IMR-90 (cell line): ENCODE measurements around the gene CRACDL. TPM values are rescaled to one million over a fixed set of nuclear protein-coding genes. Genes with fewer than 3 reads are reported as not detected.

Experiments used
- ATAC-seq: fragments of 200-7000 bp; cut with Tn5 transposase; 2 replicates; pipeline ENCODE4 v1.9.1; 2020; ENCODE audit warnings: low read depth, mild to moderate bottlenecking, moderate library complexity
- BruUV-seq: library from RNA; stranded (reverse); fragments of 400-500 nt; replicated peaks from 2 replicates; lab custom pipeline; 2021; lab: Mats Ljungman, UMichigan
- CTCF ChIA-PET: fragments of 300-600 bp; formaldehyde crosslinking; extraction: SDS; loops from one replicate; lab custom pipeline; 2021; ENCODE audit warnings: antibody characterized with exemption; lab: Yijun Ruan, JAX
- POLR2A ChIA-PET: fragments of 300-600 bp; sonication (Branson Sonifier 250); formaldehyde crosslinking; loops from one replicate; lab custom pipeline; 2022; ENCODE audit warnings: antibody characterized with exemption; ENCODE audit not compliant: unreplicated experiment; lab: Charles Lee
- DNase-seq: peaks from one replicate; pipeline ENCODE4 v3.0.0; 2013
- H2AFZ ChIP-seq: replicated peaks from 2 replicates; pipeline ENCODE3; 2013; ENCODE audit warnings: low read length, mild to moderate bottlenecking; ENCODE audit not compliant: poor library complexity
- H2AK5ac ChIP-seq: 2 replicates; pipeline ENCODE4 v1.6.1; 2013; ENCODE audit warnings: low read depth, low read length, inconsistent platforms
- H2AK9ac ChIP-seq: replicated peaks from 2 replicates; pipeline ENCODE3; 2013; ENCODE audit warnings: mild to moderate bottlenecking, low read depth, low read length, moderate library complexity; ENCODE audit not compliant: poor library complexity
- H2BK120ac ChIP-seq: 2 replicates; pipeline ENCODE4 v1.6.1; 2013; ENCODE audit warnings: low read depth, low read length, inconsistent platforms
- H2BK15ac ChIP-seq: 3 replicates; pipeline ENCODE4 v1.6.1; 2013; ENCODE audit warnings: low read depth, low read length, inconsistent platforms
- H2BK20ac ChIP-seq: 2 replicates; pipeline ENCODE4 v1.6.1; 2013; ENCODE audit warnings: low read depth, mild to moderate bottlenecking, inconsistent platforms, low read length, moderate library complexity
- H2BK5ac ChIP-seq: 2 replicates; pipeline ENCODE4 v1.6.1; 2013; ENCODE audit warnings: mild to moderate bottlenecking, low read depth, low read length, inconsistent platforms; ENCODE audit not compliant: poor library complexity, severe bottlenecking
- H3K14ac ChIP-seq: replicated peaks from 2 replicates; pipeline ENCODE4 v1.6.1; 2013; ENCODE audit warnings: low read depth, low read length, inconsistent platforms
- H3K18ac ChIP-seq: 2 replicates; pipeline ENCODE4 v1.6.1; 2013; ENCODE audit warnings: low read depth, low read length, control low read depth
- H3K23ac ChIP-seq: 2 replicates; pipeline ENCODE4 v1.6.1; 2013; ENCODE audit warnings: low read depth, low read length, inconsistent platforms
- H3K27ac ChIP-seq: 2 replicates; pipeline ENCODE4 v1.5.1; 2013; ENCODE audit warnings: mild to moderate bottlenecking, control low read depth, low read length; ENCODE audit not compliant: insufficient read depth
- H3K27me3 ChIP-seq: 2 replicates; pipeline ENCODE4 v1.6.1; 2013; ENCODE audit warnings: low read length; ENCODE audit not compliant: control insufficient read depth, insufficient read depth
- H3K36me3 ChIP-seq: 2 replicates; pipeline ENCODE4 v1.6.1; 2013; ENCODE audit warnings: low read length, mixed read lengths; ENCODE audit not compliant: control insufficient read depth, insufficient read depth
- H3K4ac ChIP-seq: 2 replicates; pipeline ENCODE4 v1.6.1; 2013; ENCODE audit warnings: low read depth, low read length, inconsistent platforms
- H3K4me1 ChIP-seq: 2 replicates; pipeline ENCODE4 v1.6.1; 2013; ENCODE audit warnings: low read length, mixed read lengths; ENCODE audit not compliant: control insufficient read depth, insufficient read depth
- H3K4me2 ChIP-seq: 2 replicates; pipeline ENCODE4 v1.6.1; 2013; ENCODE audit warnings: low read depth, mild to moderate bottlenecking, control low read depth, low read length, moderate library complexity
- H3K4me3 ChIP-seq: 2 replicates; pipeline ENCODE4 v1.5.1; 2013; ENCODE audit warnings: low read depth, mild to moderate bottlenecking, control low read depth, low read length, moderate library complexity; ENCODE audit not compliant: insufficient read depth
- H3K56ac ChIP-seq: 2 replicates; pipeline ENCODE4 v1.6.1; 2013; ENCODE audit warnings: low read length, inconsistent platforms; ENCODE audit not compliant: insufficient read depth; ENCODE audit errors: extremely low read depth
- H3K79me1 ChIP-seq, 2 experiments: 2 replicates each; pipeline ENCODE4 v1.6.1; 2013; ENCODE audit warnings: low read length in 2 of 2, inconsistent platforms in 1 of 2, low read depth in 1 of 2
- H3K9ac ChIP-seq: 2 replicates; pipeline ENCODE4 v1.6.1; 2013; ENCODE audit warnings: low read depth, low read length, control low read depth
- H3K9me1 ChIP-seq: 2 replicates; pipeline ENCODE4 v1.6.1; 2013; ENCODE audit warnings: low read length, inconsistent platforms; ENCODE audit not compliant: insufficient read depth
- H3K9me3 ChIP-seq: 2 replicates; pipeline ENCODE4 v1.6.1; 2013; ENCODE audit warnings: low read length; ENCODE audit not compliant: control insufficient read depth, insufficient read depth
- H4K20me1 ChIP-seq: 2 replicates; pipeline ENCODE4 v1.6.1; 2013; ENCODE audit warnings: low read length, inconsistent platforms; ENCODE audit not compliant: insufficient read depth
- H4K5ac ChIP-seq: 2 replicates; pipeline ENCODE4 v1.6.1; 2013; ENCODE audit warnings: mild to moderate bottlenecking, low read depth, low read length, control low read depth
- H4K8ac ChIP-seq, 2 experiments: 2 replicates each; pipeline ENCODE4 v1.6.1; 2013; ENCODE audit warnings: low read depth in 2 of 2, low read length in 2 of 2, control low read depth in 1 of 2, inconsistent platforms in 1 of 2
- H4K91ac ChIP-seq: 2 replicates; pipeline ENCODE4 v1.6.1; 2013; ENCODE audit warnings: low read depth, low read length, inconsistent platforms; ENCODE audit not compliant: insufficient read depth
- BHLHE40 ChIP-seq: fragments of 150-350 bp; IDR thresholded peaks from 2 replicates; pipeline ENCODE4 v1.6.1; 2016; ENCODE audit warnings: mild to moderate bottlenecking, low read depth, low read length
- CEBPB ChIP-seq: IDR thresholded peaks from 2 replicates; pipeline ENCODE4 v1.6.1; 2012; ENCODE audit warnings: low read depth, low read length, improper control_type of control experiment
- CHD1 ChIP-seq: IDR thresholded peaks from 2 replicates; pipeline ENCODE4 v1.6.1; 2012; ENCODE audit warnings: low read depth, low read length, improper control_type of control experiment
- CTCF ChIP-seq: conservative IDR thresholded peaks from 2 replicates; pipeline ENCODE4 v1.5.1; 2012; ENCODE audit warnings: mild to moderate bottlenecking, low read depth, low read length, improper control_type of control experiment
- ELK1 ChIP-seq: fragments of 150-350 bp; IDR thresholded peaks from 2 replicates; pipeline ENCODE4 v1.6.1; 2016; ENCODE audit warnings: low read depth, mild to moderate bottlenecking, low read length, moderate library complexity, borderline replicate concordance
- FOS ChIP-seq: fragments of 150-350 bp; IDR thresholded peaks from 2 replicates; pipeline ENCODE4 v1.6.1; 2016; ENCODE audit warnings: low read depth, low read length
- MAFK ChIP-seq: IDR thresholded peaks from 2 replicates; pipeline ENCODE4 v1.6.1; 2012; ENCODE audit warnings: low read depth, low read length, improper control_type of control experiment
- MAZ ChIP-seq: IDR thresholded peaks from 2 replicates; pipeline ENCODE4 v1.6.1; 2012; ENCODE audit warnings: low read depth, mild to moderate bottlenecking, low read length, improper control_type of control experiment, moderate library complexity, borderline replicate concordance
- MXI1 ChIP-seq: IDR thresholded peaks from 2 replicates; pipeline ENCODE4 v1.6.1; 2012; ENCODE audit warnings: low read depth, mild to moderate bottlenecking, low read length, moderate library complexity, borderline replicate concordance
- NFE2L2 ChIP-seq: fragments of 150-350 bp; IDR thresholded peaks from 2 replicates; pipeline ENCODE4 v1.6.1; 2016; ENCODE audit warnings: low read depth, mild to moderate bottlenecking, low read length
- POLR2A ChIP-seq: IDR thresholded peaks from 2 replicates; pipeline ENCODE4 v1.6.1; 2012; ENCODE audit warnings: mild to moderate bottlenecking, low read depth, low read length
- RAD21 ChIP-seq: IDR thresholded peaks from 2 replicates; pipeline ENCODE4 v1.6.1; 2012; ENCODE audit warnings: low read length, improper control_type of control experiment
- RCOR1 ChIP-seq: IDR thresholded peaks from 2 replicates; pipeline ENCODE4 v1.6.1; 2012; ENCODE audit warnings: mild to moderate bottlenecking, low read length, improper control_type of control experiment; ENCODE audit not compliant: insufficient replicate concordance
- RFX5 ChIP-seq: IDR thresholded peaks from 2 replicates; pipeline ENCODE4 v1.8.0; 2012; ENCODE audit warnings: low read depth, mild to moderate bottlenecking, low read length, moderate library complexity
- SMC3 ChIP-seq: fragments of 150-350 bp; IDR thresholded peaks from 2 replicates; pipeline ENCODE4 v1.6.1; 2016; ENCODE audit warnings: low read depth, mild to moderate bottlenecking, antibody characterized with exemption, low read length, moderate library complexity
- WGBS, 2 experiments: methylation state at CpG; one replicate each; pipeline versions ENCODE4 v1.1.5 to v1.1.7; 2013; ENCODE audit warnings: missing lambda C conversion rate in 2 of 2; ENCODE audit not compliant: insufficient read length in 1 of 2; ENCODE audit errors: extremely low coverage in 2 of 2; 5-methylcytosine and 5-hydroxymethylcytosine counted together
- dilution Hi-C: fragments of 300-500 bp; cut with HindIII; formaldehyde crosslinking; loops from one replicate; pipeline ENCODE4 v1.14.3; 2018; ENCODE audit warnings: low sequenced_read_pairs; ENCODE audit not compliant: unreplicated experiment
- in situ Hi-C: fragments of 300-500 bp; cut with MboI; formaldehyde crosslinking; loops from 3 replicates; pipeline ENCODE4 v1.14.3; 2019; ENCODE audit warnings: low sequenced_read_pairs, inconsistent platforms, mixed read lengths
- intact Hi-C: fragments of 100-400 bp; cut with micrococcal nuclease; formaldehyde crosslinking; loops from 2 replicates; pipeline ENCODE4 v1.10.0; 2022
- polyA plus RNA-seq, 3 experiments: library from polyadenylated mRNA; depleted of rRNA; stranded (reverse); fragments of >200 nt; gene quantifications; 2 replicates each; pipeline ENCODE4 v1.2.3, GENCODE V29; 2012; ENCODE audit warnings: low replicate concordance in 1 of 3
- total RNA-seq: library from RNA; depleted of rRNA; stranded (reverse); fragments of >200 nt; gene quantifications from 2 replicates; pipeline ENCODE4 v1.2.3, GENCODE V29; 2012
- TF ChIP-seq, protein P1 (sequence below): fragments of 150-350 bp; IDR thresholded peaks from 2 replicates; pipeline ENCODE4 v1.6.1; 2017; ENCODE audit warnings: mild to moderate bottlenecking, antibody characterized with exemption, low read length, low read depth

The CRACDL gene
- total and polyA plus RNA-seq, 2 of the 4 experiments (the other 2 are of a cell fraction), result not detected

DNA sequence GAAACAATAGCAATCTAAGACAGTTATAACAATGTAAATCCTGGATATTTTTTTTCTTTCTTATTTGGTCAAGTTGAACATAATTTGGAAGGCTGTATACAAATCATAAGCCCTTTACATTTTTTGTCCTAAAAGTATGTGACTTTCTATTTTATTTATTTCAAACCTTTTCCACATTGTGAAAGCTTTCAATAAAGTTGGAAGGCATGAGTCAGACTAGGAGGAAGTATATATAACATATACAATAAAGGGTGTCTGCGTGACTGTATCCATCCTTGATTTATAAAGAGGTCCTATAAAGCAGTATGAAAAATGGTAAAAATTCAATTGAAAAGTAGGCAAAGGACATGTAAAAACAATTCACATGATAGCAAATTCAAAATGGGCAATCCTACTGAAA is 44.4 kb downstream of the CRACDL start:
- dilution Hi-C loops (no loop called here), intact Hi-C loops (no loop called here), in situ Hi-C loops (no loop called here)
- no peak overlapping the region for H3K4me3 ChIP-seq
- TF ChIP-seq MAZ, result no peak
- no peak for TF ChIP-seq CHD1
- TF ChIP-seq RFX5, result no peak
- no peak for TF ChIP-seq MXI1
- no peak for TF ChIP-seq CEBPB
- TF ChIP-seq, protein P1, sequence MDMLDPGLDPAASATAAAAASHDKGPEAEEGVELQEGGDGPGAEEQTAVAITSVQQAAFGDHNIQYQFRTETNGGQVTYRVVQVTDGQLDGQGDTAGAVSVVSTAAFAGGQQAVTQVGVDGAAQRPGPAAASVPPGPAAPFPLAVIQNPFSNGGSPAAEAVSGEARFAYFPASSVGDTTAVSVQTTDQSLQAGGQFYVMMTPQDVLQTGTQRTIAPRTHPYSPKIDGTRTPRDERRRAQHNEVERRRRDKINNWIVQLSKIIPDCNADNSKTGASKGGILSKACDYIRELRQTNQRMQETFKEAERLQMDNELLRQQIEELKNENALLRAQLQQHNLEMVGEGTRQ, result no peak
- TF ChIP-seq FOS, result no peak
- no peak for TF ChIP-seq BHLHE40
- no peak for TF ChIP-seq SMC3
- no peak for TF ChIP-seq RCOR1
- no peak for TF ChIP-seq ELK1
- TF ChIP-seq CTCF, result no peak
- no peak for TF ChIP-seq RAD21
- no peak for TF ChIP-seq MAFK
- TF ChIP-seq NFE2L2, result no peak
- TF ChIP-seq POLR2A, result no peak
- no peak overlapping the region for H3K23ac ChIP-seq
- no peaks in the 10 kb centered on the region for H4K20me1 ChIP-seq
- no peak overlapping the region for H2AFZ ChIP-seq
- H3K9me1 ChIP-seq, result no peaks in the 10 kb centered on the region
- no peak overlapping the region for H2AK5ac ChIP-seq
- H3K9ac ChIP-seq, result no peak overlapping the region
- H4K5ac ChIP-seq, result no peak overlapping the region
- DNase-seq (no peak), ATAC-seq (no peak)
- no TSS peak for BruUV-seq
- H3K36me3 ChIP-seq, result no peaks in the 10 kb centered on the region
- WGBS, 2 experiments, result no CpG with 5 or more reads among the region's 1 CpG
- H3K9me3 ChIP-seq, result no peaks in the 10 kb centered on the region
- ChIA-PET CTCF (no interaction called here), POLR2A (no interaction called here)
- no peak overlapping the region for H3K56ac ChIP-seq
- H4K8ac ChIP-seq, result no peak overlapping the region
- no peak overlapping the region for H3K27ac ChIP-seq
- H3K79me1 ChIP-seq, result no peaks in the 10 kb centered on the region
- H3K4me2 ChIP-seq, result no peak overlapping the region
- no peak overlapping the region for H3K14ac ChIP-seq
- H3K27me3 ChIP-seq, result peaks cover 5% of the 10 kb centered on the region
- H2BK15ac ChIP-seq, result no peak overlapping the region
- no peak overlapping the region for H2AK9ac ChIP-seq
- H4K91ac ChIP-seq, result no peak overlapping the region
- no peak overlapping the region for H2BK120ac ChIP-seq
- no peak overlapping the region for H2BK5ac ChIP-seq
- no peak overlapping the region for H3K4ac ChIP-seq
- H3K4me1 ChIP-seq, result no peaks in the 10 kb centered on the region
- H3K18ac ChIP-seq, result no peak overlapping the region
- H2BK20ac ChIP-seq, result no peak overlapping the region
